Caco-2 (cell line): ENCODE measurements around the gene SLC26A1. TPM values are rescaled to one million over a fixed set of nuclear protein-coding genes. Genes with fewer than 3 reads are reported as not detected.

Experiments used
- BruUV-seq: library from RNA; stranded (reverse); fragments of 400-500 nt; replicated peaks from 2 replicates; lab custom pipeline; 2021; lab: Mats Ljungman, UMichigan
- CTCF ChIA-PET: fragments of 300-600 bp; sonication (Branson Sonifier 250); formaldehyde crosslinking; loops from one replicate; lab custom pipeline; 2022; ENCODE audit warnings: antibody characterized with exemption; lab: Charles Lee
- POLR2A ChIA-PET: fragments of 300-600 bp; sonication (Branson Sonifier 250); formaldehyde crosslinking; loops from one replicate; lab custom pipeline; 2022; ENCODE audit warnings: antibody characterized with exemption; lab: Charles Lee
- DNase-seq, 2 experiments: peaks; one replicate each; pipeline versions ENCODE4 v3.0.0 to v3.0.0-alpha.2; 2020 to 2022
- H3K27me3 ChIP-seq: replicated peaks from 2 replicates; pipeline ENCODE4 v1.6.0; 2011; ENCODE audit warnings: low read length; ENCODE audit not compliant: control insufficient read depth, insufficient read depth
- H3K36me3 ChIP-seq: 2 replicates; pipeline ENCODE4 v1.5.1; 2011; ENCODE audit warnings: low read length; ENCODE audit not compliant: control insufficient read depth, insufficient read depth
- H3K4me1 ChIP-seq: fragments of 250-450 bp; sonication (Bioruptor Pico); 2 replicates; pipeline ENCODE4 v1.5.1; 2020; ENCODE audit warnings: mild to moderate bottlenecking
- H3K4me3 ChIP-seq: 2 replicates; pipeline ENCODE4 v1.5.1; 2011; ENCODE audit warnings: low read depth, mild to moderate bottlenecking, control low read depth, low read length
- H3K9me3 ChIP-seq: fragments of 250-450 bp; sonication (Bioruptor Pico); 2 replicates; pipeline ENCODE4 v1.5.1; 2020; ENCODE audit warnings: mild to moderate bottlenecking, moderate library complexity
- H3K27ac Mint-ChIP-seq: one replicate; pipeline ENCODE4 v1.8.0; 2022; ENCODE audit warnings: mixed read lengths; ENCODE audit not compliant: unreplicated experiment
- H3K27me3 Mint-ChIP-seq: one replicate; pipeline ENCODE4 v1.8.0; 2022; ENCODE audit warnings: mixed read lengths; ENCODE audit not compliant: insufficient read depth, unreplicated experiment
- H3K36me3 Mint-ChIP-seq: one replicate; pipeline ENCODE4 v1.8.0; 2022; ENCODE audit warnings: mild to moderate bottlenecking, mixed read lengths; ENCODE audit not compliant: insufficient read depth, unreplicated experiment
- H3K4me1 Mint-ChIP-seq: one replicate; pipeline ENCODE4 v1.8.0; 2022; ENCODE audit warnings: low read depth, mixed read lengths; ENCODE audit not compliant: unreplicated experiment
- H3K4me3 Mint-ChIP-seq: one replicate; pipeline ENCODE4 v1.8.0; 2022; ENCODE audit warnings: mild to moderate bottlenecking, moderate library complexity, mixed read lengths; ENCODE audit not compliant: unreplicated experiment
- H3K9me3 Mint-ChIP-seq: one replicate; pipeline ENCODE4 v1.8.0; 2022; ENCODE audit warnings: mixed read lengths; ENCODE audit not compliant: unreplicated experiment
- CTCF ChIP-seq, 2 experiments: fragments of 200-600 bp in 1 of 2; IDR thresholded peaks; 1 replicate in 1 of 2; 2 replicates in 1 of 2; pipeline versions ENCODE4 v1.5.1 to v1.8.0; 2011 to 2022; ENCODE audit warnings: antibody characterized with exemption in 1 of 2, control low read depth in 1 of 2, inconsistent platforms in 1 of 2, low read depth in 1 of 2, low read length in 1 of 2, mild to moderate bottlenecking in 1 of 2, moderate library complexity in 1 of 2; ENCODE audit not compliant: insufficient read depth in 1 of 2, severe bottlenecking in 1 of 2, unreplicated experiment in 1 of 2
- intact Hi-C: fragments of 100-400 bp; cut with micrococcal nuclease; formaldehyde crosslinking; loops from one replicate; pipeline ENCODE4 v1.10.0; 2022; ENCODE audit not compliant: unreplicated experiment
- total RNA-seq: library from RNA; stranded (reverse); gene quantifications from 2 replicates; pipeline ENCODE4 v1.2.3, GENCODE V29; 2022

The SLC26A1 gene
- total RNA-seq, 1 experiment from 2014 or later: 9.6 TPM

GRCh38 chr4:1027915-1028238 is 34.7 kb upstream of the SLC26A1 start:
- no peaks in the 10 kb centered on the region for H3K27me3 ChIP-seq
- no peak overlapping the region for H3K4me3 ChIP-seq
- TF ChIP-seq CTCF (IDR thresholded peaks at IDR 0.05; ENCODE audit: insufficient read depth in 1 of 2, low read depth in 1 of 2, low read length in 1 of 2, severe bottlenecking in 1 of 2, unreplicated experiment in 1 of 2): no peak
- intact Hi-C loops: no loop called here
- no TSS peak for BruUV-seq
- H3K9me3 Mint-ChIP-seq: no peaks in the 10 kb centered on the region
- DNase-seq: no peak
- no peaks in the 10 kb centered on the region for H3K27me3 Mint-ChIP-seq
- CTCF ChIA-PET: interaction anchor here (0.6 kb wide), 1 partner anchor 22 kb away, joined by 3 read pairs; no protein-coding TSS in a partner anchor
- H3K4me1 ChIP-seq: no peaks in the 10 kb centered on the region
- peaks cover 35% of the 10 kb centered on the region for H3K36me3 Mint-ChIP-seq
- POLR2A ChIA-PET: no interaction called here
- H3K4me1 Mint-ChIP-seq: no peaks in the 10 kb centered on the region
- H3K27ac Mint-ChIP-seq: no peak overlapping the region
- H3K4me3 Mint-ChIP-seq: no peak overlapping the region
- H3K9me3 ChIP-seq: no peaks in the 10 kb centered on the region
- no peaks in the 10 kb centered on the region for H3K36me3 ChIP-seq

GRCh38 chr4:1027219-1027914 is 34.2 kb upstream of the SLC26A1 start:
- no peak overlapping the region for H3K4me3 ChIP-seq
- intact Hi-C loops: no loop called here
- POLR2A ChIA-PET: no interaction called here
- no TSS peak for BruUV-seq
- Mint-ChIP-seq H3K36me3 (peaks cover 35% of the 10 kb centered on the region), H3K27ac (no peak overlapping the region), H3K9me3 (no peaks in the 10 kb centered on the region), H3K4me3 (no peak overlapping the region), H3K4me1 (no peaks in the 10 kb centered on the region), H3K27me3 (no peaks in the 10 kb centered on the region)
- CTCF ChIA-PET: interaction anchor here (0.6 kb wide), 1 partner anchor 22 kb away, joined by 3 read pairs; no protein-coding TSS in a partner anchor
- H3K27me3 ChIP-seq: no peaks in the 10 kb centered on the region
- DNase-seq: no peak
- no peaks in the 10 kb centered on the region for H3K4me1 ChIP-seq
- H3K9me3 ChIP-seq: no peaks in the 10 kb centered on the region
- no peak for TF ChIP-seq CTCF (IDR thresholded peaks at IDR 0.05; ENCODE audit: insufficient read depth in 1 of 2, low read depth in 1 of 2, low read length in 1 of 2, severe bottlenecking in 1 of 2, unreplicated experiment in 1 of 2)
- no peaks in the 10 kb centered on the region for H3K36me3 ChIP-seq

GRCh38 chr4:1026115-1026514 is 32.9 kb upstream of the SLC26A1 start:
- Histone ChIP-seq H3K4me3 (no peak overlapping the region), H3K36me3 (no peaks in the 10 kb centered on the region), H3K27me3 (no peaks in the 10 kb centered on the region), H3K9me3 (no peaks in the 10 kb centered on the region), H3K4me1 (no peaks in the 10 kb centered on the region)
- TF ChIP-seq CTCF (IDR thresholded peaks at IDR 0.05; ENCODE audit: insufficient read depth in 1 of 2, low read depth in 1 of 2, low read length in 1 of 2, severe bottlenecking in 1 of 2, unreplicated experiment in 1 of 2): no peak
- H3K9me3 Mint-ChIP-seq: no peaks in the 10 kb centered on the region
- intact Hi-C loops: no loop called here
- CTCF ChIA-PET: no interaction called here
- no peak for DNase-seq
- H3K27ac Mint-ChIP-seq: no peak overlapping the region
- no peak overlapping the region for H3K4me3 Mint-ChIP-seq
- no peaks in the 10 kb centered on the region for H3K27me3 Mint-ChIP-seq
- H3K4me1 Mint-ChIP-seq: no peaks in the 10 kb centered on the region
- POLR2A ChIA-PET: no interaction called here
- TSS peak; percentile 29 for BruUV-seq
- peaks cover 35% of the 10 kb centered on the region for H3K36me3 Mint-ChIP-seq
